Activated CD8-positive, alpha-beta memory T cell treated with anti-CD3 and anti-CD28 coated beads, Interleukin-2, amount 50 U/mL, for 24 hours (primary cell): ENCODE measurements around the gene CD200.

ENCODE experiments used
- DNase-seq: peaks from one replicate; pipeline ENCODE4 v3.0.0-alpha.2; 2020; ENCODE audit errors: extremely low read depth

CD200 gene

DNA sequence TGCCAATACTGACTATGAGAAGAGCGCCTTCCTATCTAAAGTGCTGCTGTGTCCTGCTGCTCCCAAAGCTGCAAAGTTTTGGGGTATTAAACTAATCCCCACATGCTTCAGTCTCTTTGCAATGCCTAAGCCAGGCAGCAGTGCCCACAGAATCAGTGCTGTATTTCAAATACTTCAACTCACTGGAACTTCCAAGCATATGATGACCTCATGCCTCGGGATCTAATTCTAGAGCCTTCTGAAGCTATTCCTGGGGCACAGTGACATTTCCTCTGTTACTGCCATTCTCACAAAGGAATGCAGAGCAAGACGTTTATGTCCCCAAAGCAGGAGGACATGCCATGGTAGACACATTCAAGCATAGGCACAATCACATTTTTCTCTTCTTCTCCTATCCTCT is 78.5 kb downstream of the CD200 start:
- no peak for DNase-seq
